Embryonic facial prominence (tissue), 1 donor: Measurements from ENCODE around the gene CHST11.

Source experiments
- DNase-seq: peaks from one replicate; pipeline ENCODE4 v3.0.0-alpha.2; 2016; ENCODE audit errors: extremely low spot score

CHST11 gene

DNA sequence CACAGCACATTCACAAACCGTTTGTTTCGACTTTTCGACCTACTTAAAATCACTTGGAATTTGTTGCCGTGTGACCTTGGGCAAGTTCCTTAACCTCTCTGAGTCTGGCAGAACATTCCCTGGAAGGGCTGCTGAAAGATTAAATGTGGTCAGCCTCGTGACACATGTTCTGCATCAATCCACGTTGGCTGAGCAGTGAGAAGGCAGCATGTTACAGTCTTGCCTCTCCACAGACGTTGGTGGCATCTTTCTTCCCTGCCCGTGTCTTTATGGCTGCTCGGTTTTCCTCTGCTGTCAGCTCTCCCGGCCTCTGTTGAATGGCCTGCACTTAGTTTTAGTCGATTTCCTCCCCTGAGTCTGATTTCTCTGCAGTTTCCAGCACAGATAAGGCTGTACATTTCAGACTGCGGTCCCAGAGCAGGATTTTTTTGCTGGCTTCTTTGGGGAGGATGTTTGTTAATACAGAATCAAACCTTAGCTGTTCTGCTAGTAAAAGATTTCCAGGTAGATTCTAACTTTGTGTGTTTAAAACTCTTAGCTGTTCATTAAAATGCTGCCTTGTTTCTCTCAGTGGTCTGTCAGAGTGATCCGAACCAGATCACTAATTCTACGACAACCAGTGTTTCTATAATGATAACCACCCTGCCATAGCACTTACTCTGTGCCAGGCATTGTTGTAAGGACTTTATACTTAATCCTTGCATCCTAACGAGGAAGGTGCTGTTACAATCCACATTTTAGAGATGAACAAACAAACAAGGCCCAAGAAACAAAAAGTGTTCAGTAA lies 217.1 kb downstream of the CHST11 start:
- no peak for DNase-seq

DNA sequence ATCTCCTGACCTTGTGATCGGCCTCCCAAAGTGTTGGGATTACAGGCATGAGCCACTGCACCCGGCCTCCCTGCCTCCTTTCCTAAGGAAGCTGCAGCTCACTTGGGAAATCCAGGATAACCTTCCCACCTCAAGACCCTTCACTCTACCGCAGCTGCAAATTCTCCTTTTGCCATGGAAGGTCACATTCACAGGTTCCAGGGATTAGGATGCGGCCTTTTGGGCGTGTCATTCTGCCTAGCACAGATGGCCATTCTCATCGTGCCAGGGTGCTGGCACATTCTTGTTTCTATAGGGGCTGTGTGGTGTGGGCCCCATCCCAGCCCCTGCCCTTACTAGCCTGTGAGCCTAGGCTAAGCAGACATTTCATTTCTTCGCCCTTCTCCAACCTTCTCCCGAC lies 219.9 kb downstream of the CHST11 start:
- no peak for DNase-seq

DNA sequence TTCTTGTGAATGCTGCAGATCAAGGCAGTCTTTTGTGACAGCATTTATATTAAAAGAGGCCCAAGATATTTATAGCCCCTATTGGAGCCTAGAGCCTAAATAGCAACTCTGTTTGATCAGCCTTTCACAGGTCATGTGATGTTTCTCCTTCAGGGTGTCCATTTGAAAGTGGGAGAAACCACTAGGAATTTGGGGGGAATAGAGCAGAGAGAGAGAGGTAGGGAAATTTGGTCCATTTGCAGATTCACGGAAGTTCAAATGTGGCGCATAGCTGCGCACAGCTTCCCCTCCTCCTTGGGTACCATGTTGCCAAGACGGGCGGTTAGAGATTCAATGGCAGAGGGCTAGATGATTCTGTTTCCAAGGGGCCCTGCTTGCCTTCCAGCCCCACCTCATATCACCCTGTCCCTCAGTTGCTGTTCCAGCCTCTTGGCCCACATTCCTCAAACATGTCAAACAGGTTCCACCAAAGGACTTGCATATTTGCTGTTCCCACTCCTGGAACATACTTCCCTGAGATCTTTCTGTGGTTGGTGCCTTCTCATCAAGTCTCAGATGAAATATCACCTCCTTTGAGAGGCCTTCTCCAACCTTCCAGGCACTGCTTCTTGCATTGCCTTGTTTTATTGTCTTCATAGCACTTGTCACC lies 220.8 kb downstream of the CHST11 start:
- DNase-seq, result no peak

DNA sequence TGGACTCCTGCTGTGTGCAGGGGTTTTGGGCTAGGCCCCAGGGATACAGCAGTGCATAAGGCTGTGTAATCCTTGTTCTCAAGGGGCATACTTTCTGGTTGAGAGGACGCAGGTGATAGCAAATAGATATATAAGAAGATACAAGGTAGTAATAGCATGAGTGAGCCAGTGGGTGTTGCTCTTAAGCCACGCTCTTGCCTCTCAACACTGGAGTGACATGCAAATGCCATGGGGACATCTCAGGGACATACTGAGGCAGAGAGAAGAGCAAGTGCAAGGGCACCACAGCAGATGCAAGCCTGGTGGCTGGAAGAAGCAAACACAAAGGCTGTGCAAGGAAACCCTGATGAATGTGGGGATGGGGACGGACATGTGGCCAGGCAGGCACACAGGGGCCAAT lies 223.3 kb downstream of the CHST11 start:
- no peak for DNase-seq

DNA sequence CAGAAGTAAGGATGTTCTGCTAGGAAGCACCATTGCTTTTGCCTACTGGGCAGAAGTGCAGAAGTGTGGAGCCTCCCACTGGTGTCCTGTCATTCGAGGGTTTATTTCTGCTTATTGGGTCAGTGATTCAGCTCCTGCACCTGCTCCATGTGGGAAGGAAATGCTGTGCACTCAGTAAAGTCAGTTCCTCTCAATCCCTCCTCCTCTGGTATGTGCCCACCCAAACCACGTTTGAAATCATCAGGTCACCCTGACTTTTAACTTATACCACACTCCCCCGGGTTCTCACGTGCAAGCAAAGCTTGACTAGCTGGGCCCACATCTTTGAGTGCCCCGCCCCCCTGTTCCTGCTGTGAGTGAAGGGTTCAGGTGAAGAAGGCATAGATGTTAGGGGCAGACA lies 223.7 kb downstream of the CHST11 start:
- DNase-seq, result no peak

DNA sequence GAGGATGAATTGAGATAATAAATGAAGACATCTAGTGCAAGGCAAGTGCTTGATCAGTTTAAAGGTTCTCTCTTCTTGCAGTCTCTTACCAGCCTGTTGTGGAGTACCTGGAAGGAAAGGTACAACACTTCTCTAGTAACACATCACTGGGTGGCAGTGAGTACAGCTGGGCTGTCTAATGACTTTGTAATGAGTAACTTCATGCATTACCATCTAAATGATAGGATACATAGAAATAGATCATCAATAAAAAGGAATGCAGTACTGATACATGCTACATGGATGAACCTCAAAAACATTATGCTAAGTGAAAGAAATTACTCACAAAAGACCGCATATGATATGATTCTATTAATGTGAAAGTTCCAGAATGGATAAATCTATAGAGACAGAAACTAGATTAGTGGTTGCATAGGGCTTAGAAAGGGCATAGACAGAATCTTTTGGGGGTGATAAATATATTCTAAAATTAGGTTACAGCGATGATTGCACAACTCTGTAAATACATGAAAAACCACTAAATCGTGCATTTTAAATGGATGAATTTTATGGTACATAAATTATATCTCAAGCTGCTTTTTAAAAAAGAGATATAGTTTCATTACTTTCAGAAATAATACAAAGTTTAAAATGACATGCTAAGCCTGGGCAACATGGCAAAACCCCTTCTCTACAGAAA lies 224.4 kb downstream of the CHST11 start:
- DNase-seq, result no peak

DNA sequence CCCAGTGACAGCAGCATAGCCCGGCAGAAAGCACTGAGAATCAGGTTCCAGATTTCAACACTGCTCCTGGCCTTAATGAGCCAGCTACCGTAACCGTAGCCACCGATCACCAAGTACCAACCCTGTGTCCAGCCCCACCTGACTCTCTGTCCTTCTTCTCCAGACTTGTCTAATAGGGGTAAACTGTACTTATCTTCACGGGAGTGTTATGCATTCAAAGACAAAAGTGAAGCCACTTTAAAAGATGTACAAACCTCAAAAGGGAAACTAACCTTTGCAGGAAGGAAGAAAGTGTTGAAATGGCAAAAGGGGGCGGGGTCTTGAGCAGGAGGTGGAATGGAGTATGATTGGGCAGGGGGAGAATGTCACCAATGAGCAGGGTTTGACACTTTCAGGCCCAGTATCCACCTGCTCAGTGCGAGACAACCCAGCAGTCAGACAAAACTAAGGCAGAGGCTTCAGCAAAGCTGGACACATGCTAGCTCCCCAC lies 226.1 kb downstream of the CHST11 start:
- DNase-seq, result no peak

DNA sequence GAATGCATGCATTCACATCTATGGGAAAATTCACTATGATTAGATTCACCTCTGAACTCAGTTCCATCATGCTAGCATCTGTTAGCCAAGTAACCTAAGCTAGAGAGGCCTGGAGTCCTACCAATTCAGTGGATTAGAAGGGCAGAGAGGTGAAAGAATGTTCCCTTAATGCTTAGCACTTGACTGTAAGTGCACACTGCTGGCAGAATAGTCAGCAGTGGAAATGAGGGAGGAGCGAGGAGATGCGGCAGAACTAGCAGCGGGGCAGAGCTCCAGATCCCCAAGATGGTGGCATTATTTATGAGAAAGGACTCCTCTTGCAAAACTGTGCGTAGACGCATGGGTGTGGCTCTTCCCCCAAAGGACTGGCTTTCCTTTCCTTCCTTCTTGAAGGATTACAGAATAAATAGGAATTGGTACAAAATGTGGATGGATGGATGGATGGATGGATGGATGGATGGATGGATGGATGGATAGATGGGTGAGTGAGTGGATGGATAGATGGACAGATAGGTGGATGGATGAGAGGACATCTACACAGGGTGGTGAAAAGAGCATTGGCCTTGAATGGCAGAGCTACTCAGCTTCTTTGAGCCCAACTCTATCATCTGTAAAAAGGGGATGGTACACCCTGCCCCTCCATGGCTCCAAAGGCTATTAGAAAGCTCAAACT lies 227.2 kb downstream of the CHST11 start:
- DNase-seq, result no peak

DNA sequence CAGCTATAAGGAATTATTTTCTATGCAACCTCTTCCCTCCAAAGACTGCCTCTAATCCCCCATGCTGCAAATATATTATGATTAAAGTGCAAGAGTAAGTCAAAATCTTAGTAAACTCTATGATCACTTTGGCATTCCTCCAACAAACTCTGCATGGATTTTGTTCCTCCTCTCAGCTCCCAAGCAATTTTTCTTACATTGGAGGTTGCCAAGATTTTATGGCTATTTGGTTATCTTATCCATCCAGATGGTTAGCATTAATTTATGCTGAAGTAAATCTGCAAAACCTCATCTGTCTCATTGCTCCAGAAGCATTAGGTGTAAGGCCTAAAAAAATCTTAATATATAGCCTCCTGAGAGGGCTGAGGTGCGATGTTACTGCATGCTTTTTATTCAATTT lies 228.1 kb downstream of the CHST11 start:
- DNase-seq, result no peak

DNA sequence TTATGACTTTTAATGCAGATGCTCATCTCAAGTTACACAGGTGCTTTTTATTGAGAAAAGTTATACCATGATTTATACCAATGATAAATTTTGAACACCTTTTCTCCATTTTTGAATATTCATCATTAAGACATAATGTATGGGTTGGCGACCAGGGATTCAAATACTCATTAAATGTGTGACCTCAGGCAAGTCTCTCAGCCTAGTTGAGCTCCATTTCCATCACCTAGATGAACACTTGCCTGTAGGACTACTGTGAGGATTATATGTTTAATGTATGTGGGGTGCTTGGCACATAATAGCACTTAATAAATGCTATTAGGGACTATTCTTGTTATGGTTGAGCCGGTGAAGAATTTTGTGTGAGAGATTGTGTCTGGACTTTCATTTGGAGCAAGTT lies 228.6 kb downstream of the CHST11 start:
- no peak for DNase-seq

DNA sequence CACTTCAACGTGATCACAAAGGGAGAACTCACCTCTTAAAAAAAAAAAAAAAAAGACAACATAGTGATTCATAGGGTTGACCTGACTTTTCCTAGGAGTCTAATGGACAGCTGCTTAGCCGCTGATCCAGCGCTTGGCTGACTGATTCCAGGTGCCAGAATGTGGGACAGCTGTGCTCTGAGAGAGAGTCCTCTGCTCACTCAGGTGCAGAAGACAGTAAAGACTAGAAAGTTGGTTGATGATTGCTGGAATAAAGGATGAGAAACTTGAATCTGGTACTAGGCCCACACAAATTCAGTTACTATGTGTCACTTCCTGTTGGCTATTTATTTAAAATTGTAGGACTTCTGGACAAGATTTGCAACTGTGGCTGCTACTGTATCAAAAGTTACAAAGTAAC lies 229.4 kb downstream of the CHST11 start:
- DNase-seq, result no peak

DNA sequence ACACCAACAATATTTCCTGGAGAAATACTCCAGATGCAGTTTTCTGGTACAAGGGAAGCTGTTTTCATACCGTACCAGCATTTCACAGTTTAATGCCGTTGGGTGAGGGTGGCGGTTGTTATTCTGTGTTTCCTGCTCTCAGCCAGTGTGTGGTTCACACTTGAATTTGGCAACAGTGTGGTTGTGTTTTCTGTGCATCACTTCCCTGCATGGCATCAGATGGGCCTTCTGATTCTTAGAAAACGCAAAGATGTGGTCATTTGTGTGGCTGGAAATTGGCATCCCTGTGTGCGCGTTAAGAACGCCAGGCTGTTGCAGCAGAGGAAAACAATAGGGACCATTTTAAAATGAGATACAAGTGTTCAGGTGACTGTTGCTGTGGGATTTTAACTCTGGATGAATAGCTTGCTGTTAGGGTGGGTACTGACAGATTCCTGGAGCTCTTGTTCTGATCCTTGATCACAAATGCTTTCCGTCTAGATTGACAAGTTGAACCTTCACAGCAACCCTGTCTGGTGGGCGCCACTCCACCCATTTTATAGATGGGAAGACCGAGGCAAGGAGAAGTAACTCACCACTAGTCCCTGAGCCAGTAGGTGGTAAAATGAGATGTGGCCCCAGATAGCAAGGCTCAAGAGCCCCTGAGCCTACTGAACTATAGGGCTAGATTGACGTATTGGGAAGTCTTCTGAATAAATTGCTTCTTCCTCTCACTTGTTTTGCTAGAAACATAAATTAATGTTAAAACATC lies 231.2 kb downstream of the CHST11 start:
- no peak for DNase-seq

DNA sequence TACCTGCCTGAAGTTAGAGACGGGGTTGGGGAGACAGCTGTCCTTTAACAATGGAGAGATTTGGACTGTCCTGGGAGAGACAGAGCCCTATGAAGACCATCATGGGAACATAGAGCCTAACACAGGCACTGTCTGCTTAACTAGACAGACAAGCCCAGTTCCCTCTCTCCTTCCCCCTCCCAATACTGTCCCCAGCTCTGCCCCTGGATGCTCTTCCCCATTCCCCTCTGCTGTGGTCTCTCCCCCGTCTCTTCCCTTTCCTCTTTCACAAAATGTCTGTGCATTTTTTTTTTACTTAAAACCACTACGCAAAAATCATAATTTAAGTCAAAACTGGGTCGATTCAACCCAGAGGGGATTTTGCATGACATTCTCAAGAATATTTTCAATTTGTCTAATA lies 232.9 kb downstream of the CHST11 start:
- no peak for DNase-seq

DNA sequence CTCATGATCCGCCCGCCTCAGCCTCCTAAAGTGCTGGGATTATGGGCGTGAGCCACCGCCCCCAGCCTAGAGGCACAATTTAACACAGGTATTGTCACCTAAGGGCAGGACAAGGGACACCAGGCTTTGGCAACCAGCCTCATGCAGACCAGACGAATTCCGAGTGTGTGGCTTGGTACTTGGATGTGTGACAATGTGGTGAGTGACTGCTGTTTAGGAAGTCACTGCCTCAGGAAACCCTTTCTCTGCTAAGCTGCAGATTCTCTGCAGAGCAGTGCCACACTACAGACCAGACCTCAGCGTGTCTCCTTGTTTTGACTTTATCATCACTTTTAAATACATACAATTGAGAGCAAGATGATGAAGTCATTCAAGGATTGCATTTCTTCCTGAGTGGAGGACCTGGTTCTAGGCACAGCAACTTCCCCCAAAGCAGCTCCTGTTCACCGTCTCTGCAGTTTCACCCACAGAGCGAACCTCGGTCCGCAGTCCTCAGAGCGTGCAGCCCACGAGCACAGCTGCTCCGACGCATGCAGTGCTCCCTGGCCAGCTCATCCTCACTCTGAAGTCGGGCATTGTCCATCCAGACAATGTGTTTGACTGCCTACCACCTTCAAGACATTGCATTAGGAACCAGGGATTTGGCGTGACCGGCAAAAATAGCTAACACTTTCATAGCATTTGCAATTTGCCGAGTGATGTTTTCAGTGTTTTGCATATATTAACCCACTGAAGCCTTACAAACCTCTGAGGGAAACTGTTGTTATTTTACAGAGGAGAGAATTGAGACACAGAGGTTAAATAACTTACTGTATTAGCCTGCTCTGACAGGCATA lies 235.2 kb downstream of the CHST11 start:
- no peak for DNase-seq

DNA sequence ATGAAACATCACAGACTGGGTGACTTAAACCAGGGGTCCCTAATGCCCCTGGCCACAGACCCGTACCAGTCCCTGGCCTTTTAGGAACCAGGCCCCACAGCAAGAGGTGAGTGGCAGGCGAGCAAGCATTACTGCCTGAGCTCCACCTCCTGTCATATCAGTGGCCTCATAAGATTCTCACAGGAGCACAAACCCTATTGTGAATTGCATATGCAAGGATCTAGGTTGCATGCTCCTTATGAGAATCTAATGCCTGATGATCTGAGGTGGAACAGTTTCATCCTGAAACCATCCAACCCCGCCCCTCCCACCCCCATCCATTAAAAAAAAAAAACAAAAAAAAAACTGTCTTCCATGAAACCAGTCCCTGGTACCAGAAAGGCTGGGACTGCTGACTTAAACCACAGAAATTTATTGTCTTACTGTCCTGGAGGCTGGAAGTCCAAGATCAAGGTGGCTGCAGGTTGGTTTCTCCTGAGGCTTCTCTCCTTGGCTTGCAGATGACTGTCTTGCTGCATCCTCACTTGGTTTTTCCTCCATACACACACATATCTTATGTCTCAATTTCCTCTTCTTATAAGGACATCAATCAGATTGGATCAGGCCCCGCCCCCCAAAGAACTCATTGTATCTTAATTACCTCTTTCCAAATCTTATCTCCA lies 235.9 kb downstream of the CHST11 start:
- no peak for DNase-seq

DNA sequence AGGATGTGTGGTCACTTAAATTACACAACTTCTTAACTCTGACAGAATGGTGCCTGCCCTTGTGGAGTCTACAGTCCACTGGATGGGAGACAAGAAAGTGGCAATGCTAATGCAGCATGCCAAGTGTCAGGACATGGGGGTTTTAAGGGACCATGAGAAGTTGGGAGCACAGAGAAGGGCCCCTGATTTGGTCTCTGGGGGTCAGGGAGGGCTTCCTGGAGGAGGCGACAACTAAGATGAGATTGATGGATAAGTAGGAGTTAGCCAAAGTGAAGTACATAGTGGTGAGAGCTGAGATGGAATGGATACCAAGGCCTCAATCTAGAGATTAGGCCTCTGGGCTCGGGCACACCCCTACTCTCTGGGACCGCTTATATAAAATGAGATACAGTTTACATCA lies 236.7 kb downstream of the CHST11 start:
- DNase-seq, result no peak

DNA sequence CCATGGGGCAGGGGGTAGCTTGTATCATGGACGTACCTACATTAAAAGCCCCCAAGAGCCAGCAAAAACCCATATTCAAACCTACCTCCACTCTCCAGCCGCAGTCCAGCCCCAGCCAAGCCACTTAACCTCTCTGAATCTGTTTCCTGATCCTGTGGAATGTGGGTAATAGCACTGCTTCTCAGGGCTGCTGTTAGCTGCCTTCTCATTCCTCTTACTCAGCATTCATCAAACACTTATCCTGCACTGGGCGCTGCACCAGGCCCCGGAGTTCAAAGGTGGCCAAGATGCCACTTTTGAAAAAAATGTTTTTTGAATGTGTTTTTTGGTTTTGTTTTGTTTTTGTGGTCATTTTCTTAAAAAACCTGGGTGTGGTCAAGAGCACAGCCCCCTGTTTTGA lies 237.4 kb downstream of the CHST11 start:
- no peak for DNase-seq

DNA sequence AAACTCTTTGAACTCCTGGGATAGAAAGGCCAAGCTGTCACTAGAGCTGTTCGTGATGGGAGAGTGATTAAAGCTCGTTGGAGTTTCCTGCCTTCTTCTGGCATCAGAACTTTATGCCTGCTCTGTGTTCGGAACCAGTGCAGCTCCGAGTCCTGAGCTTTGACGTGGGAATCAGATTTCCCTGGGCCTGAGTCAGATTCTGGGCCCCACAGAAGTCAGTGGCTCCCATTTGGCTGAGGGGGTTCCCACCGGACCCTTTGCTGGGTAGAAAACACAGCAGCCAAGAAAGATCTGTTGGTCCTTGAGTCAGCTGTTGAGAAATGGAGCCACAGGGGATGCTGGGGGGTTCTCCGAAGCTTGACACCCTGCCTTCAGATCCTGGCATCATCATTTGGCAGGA lies 238.0 kb downstream of the CHST11 start:
- DNase-seq, result no peak

DNA sequence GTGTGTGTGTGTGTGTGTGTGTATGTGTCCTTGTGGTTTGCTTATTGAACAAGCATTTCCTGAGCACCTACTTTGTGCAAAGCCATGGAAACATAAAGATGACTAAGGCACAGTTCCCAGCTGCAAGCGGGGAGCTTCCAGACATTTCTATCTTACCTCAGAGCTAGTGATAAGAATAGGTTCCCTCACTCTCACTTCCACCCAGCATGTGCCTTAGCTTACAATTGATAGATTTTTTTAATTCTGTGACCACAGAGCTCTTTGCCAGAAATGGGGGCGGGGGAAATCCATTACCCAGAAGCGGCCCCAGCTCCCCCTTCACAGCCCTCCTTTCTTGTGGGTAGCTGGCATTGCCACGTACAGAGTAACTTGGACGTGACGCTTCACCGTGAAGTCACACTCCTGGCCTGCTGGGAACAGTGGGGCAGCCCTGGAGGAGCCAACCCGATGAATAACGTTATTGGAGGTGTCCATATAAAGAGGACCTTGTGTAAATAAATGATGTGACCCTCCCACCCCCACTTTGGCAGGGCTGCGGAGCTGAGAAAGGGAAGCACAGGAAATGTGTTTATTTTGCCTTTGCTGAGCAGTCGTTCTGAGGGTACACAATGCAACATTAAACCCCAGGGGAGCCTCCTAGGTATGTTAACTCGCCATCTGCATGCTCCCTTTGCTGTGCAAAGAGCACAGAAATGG lies 238.9 kb downstream of the CHST11 start:
- DNase-seq, result no peak

DNA sequence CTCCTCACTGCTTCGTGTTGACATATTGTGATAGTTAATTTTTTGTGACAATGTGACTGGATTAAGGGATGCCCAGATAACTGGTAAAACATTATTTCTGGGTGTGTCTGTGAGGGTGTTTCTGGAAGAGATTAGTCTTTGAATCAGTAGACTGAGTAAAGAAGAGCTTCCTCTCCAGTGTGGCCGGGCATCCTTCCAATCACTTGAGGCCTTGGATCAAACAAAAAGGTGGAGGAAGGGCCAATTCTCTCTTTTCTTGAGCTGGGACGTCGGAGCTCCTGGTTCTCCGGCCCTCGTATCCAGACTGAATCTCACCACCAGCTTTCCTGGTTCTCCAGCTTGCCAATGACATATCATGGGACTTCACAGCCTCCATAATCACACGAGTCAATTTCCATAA lies 240.4 kb downstream of the CHST11 start:
- DNase-seq, result no peak
